Cardiac septum (tissue), 1 donor: ENCODE measurements around the gene OGFR. TPM values are rescaled to one million over a fixed set of nuclear protein-coding genes. Genes with fewer than 3 reads are reported as not detected.

ENCODE experiments used
- DNase-seq: peaks from one replicate; pipeline ENCODE4 v3.0.0-alpha.2; 2020; ENCODE audit warnings: low spot score
- intact Hi-C: fragments of 100-400 bp; cut with DNase I; formaldehyde crosslinking; loops from one replicate; pipeline ENCODE4 v1.14.0; 2022
- long read RNA-seq: library from polyadenylated mRNA; unstranded; transcript quantifications from one replicate; pipeline ENCODE4 v2.0.0, GENCODE V29; 2021
- total RNA-seq: library from RNA; stranded (reverse); fragmentation: NEBNext Ultra II Directional; extraction: Animal tissue kit (Norgen Biotek cat#: 25700); gene quantifications from one replicate; pipeline ENCODE4 v1.2.1, GENCODE V29; 2021
- donor health status: DM: no; HTN: no; CAD: no.

Gene OGFR, protein sequence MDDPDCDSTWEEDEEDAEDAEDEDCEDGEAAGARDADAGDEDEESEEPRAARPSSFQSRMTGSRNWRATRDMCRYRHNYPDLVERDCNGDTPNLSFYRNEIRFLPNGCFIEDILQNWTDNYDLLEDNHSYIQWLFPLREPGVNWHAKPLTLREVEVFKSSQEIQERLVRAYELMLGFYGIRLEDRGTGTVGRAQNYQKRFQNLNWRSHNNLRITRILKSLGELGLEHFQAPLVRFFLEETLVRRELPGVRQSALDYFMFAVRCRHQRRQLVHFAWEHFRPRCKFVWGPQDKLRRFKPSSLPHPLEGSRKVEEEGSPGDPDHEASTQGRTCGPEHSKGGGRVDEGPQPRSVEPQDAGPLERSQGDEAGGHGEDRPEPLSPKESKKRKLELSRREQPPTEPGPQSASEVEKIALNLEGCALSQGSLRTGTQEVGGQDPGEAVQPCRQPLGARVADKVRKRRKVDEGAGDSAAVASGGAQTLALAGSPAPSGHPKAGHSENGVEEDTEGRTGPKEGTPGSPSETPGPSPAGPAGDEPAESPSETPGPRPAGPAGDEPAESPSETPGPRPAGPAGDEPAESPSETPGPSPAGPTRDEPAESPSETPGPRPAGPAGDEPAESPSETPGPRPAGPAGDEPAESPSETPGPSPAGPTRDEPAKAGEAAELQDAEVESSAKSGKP
- total RNA-seq: 16.4 TPM
- long read RNA-seq, full-length matches to known transcripts: 36 of 58 reads
- long read RNA-seq, partial matches to known transcripts: 17 of 58 reads
- long read RNA-seq, other reads (novel, unspliced or antisense): 5 of 58 reads

DNA sequence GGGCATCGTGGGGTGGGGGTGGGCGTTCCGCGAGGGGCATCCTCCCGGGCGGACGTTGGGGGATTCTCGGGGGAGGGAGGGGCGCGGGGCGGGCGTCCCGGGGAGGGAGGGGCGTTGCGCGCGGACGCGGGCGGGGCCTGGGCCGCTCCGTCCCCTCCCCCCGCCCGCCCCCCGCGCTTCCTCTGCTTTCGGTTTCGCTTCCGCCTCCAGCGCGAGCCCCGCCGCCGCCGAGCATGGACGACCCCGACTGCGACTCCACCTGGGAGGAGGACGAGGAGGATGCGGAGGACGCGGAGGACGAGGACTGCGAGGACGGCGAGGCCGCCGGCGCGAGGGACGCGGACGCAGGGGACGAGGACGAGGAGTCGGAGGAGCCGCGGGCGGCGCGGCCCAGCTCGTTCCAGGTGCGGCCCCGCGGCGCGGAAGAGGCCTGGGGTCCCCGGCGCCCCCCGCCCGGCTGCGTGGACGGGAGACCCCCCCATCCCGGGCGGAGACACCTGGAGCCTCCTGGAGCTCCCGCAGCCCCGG lies at the start of gene OGFR:
OGFR (plus strand) TSS at position 209 of the 528 bp plus-strand sequence; CDS start at position 234, 25 bp downstream.
- intact Hi-C loops: loop anchor here (5.0 kb wide), 1 partner anchor 137 kb away; no protein-coding TSS in a partner anchor
- DNase-seq: no peak

DNA sequence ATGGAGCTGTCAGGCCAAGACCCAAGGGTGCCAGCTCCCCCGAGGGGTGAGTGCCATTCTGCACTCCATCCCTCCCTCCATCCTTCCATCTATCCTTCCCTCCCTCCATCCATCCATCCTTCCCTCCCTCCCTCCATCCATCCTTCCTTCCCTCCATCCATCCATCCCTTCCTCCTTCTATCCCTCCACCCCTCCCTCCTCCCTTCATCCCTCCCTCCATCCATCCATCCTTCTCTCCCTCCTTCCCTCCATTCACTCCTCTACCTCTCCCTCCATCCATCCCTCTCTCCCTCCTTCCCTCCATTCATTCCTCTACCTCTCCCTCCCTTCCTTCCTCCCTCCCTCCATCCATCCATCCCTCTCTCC lies 49.7 kb upstream of the OGFR start:
- no peak for DNase-seq
- intact Hi-C loops: no loop called here

DNA sequence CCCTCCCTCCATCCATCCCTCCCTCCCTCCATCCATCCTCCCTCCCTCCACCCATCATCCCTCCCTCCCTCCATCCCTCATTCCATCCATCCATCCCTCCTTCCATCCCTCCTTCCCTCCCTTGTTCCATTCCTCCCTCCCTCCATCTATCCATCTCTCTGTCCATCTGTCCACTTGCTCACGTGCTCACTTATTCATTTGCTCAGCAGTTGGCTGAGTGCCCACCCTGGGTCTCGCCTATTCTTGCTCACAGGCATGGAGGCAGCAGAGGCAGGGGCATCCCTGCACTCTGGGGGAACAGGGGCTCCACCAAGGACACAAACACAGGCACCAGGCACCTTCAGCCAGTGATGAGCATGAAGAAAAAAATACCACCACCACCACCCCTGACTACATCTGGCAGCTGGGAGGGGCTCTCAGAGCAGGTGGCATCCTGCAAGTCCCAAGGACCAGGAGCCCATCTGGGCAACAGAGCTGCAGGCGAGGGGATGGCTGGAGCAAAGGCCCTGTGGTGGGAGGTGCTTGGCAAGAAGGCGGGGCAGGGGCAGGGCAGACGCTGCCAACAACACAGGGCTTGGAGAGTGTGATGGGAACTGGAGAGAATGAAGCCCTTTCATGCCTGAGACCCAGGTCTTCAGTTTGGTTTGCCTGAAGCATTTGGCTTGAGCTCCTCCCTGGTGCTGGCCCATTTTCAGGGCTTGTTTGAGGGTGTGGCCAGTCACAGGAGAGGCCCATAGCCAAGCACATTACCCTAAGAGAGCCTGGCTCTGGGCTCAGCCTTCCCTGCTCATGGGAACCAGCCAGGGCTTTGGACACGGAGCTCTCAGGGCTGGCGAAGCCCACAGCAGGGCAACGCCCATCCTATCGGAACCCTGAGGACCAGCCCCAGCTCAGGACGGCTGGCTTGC lies 48.6 kb upstream of the OGFR start:
- intact Hi-C loops: no loop called here

DNA sequence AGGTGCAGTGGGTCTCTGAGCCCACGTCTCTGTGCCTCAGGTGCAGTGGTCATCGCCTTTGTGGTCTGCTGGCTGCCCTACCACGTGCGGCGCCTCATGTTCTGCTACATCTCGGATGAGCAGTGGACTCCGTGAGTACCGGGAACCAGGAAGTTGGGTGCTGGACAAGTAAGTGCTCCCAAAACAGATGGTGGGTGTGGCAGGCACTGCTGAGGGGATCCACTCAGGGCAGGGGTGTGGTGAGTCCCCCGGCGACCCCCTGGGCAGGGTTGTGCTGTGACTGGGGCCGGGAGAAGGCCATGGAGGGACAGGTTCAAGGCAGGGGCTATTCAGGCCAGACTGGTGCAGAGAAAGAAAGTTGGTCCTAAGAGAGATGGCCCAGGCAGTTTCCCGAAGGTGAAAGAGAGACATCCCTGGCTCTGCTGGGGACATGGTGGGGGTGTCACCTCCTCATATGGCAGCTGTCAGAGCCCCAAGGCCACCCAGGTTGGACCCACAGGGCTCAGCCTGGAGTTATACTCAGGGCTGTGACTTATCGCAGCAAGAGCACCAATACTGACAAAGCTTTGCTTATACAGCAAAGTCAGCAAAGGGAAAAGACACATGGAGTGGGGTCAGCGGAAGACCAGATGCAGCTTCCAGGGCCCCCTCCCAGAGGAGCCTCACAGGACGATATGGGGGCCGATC lies 46.3 kb upstream of the OGFR start:
- no peak for DNase-seq
- intact Hi-C loops: no loop called here

More for the DNA sequence above, 48.6 kb upstream of the OGFR start:
- DNase-seq: no peak

DNA sequence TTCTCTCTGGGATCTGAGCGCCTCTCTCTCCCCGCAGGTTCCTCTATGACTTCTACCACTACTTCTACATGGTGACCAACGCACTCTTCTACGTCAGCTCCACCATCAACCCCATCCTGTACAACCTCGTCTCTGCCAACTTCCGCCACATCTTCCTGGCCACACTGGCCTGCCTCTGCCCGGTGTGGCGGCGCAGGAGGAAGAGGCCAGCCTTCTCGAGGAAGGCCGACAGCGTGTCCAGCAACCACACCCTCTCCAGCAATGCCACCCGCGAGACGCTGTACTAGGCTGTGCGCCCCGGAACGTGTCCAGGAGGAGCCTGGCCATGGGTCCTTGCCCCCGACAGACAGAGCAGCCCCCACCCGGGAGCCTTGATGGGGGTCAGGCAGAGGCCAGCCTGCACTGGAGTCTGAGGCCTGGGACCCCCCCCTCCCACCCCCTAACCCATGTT lies 44.6 kb upstream of the OGFR start:
- no peak for DNase-seq

DNA sequence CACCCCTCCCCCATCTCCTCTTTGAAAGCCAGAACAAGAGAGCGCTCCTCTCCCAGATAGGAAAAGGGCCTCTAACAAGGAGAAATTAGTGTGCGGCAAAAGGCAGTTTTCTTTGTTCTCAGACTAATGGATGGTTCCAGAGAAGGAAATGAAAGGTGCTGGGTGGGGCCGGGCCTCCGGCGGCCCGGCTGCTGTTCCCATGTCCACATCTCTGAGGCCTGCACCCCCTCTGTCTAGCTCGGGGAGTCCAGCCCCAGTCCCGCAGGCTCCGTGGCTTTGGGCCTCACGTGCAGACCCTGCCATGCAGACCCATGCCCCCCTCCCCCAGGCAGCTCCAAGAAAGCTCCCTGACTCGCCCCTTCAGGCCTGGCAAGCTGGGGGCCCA lies 44.2 kb upstream of the OGFR start:
- DNase-seq: no peak
- intact Hi-C loops: no loop called here

More for the DNA sequence above, 44.6 kb upstream of the OGFR start:
- intact Hi-C loops: loop anchor here (1.0 kb wide), 1 partner anchor 21 kb away; no protein-coding TSS in a partner anchor

DNA sequence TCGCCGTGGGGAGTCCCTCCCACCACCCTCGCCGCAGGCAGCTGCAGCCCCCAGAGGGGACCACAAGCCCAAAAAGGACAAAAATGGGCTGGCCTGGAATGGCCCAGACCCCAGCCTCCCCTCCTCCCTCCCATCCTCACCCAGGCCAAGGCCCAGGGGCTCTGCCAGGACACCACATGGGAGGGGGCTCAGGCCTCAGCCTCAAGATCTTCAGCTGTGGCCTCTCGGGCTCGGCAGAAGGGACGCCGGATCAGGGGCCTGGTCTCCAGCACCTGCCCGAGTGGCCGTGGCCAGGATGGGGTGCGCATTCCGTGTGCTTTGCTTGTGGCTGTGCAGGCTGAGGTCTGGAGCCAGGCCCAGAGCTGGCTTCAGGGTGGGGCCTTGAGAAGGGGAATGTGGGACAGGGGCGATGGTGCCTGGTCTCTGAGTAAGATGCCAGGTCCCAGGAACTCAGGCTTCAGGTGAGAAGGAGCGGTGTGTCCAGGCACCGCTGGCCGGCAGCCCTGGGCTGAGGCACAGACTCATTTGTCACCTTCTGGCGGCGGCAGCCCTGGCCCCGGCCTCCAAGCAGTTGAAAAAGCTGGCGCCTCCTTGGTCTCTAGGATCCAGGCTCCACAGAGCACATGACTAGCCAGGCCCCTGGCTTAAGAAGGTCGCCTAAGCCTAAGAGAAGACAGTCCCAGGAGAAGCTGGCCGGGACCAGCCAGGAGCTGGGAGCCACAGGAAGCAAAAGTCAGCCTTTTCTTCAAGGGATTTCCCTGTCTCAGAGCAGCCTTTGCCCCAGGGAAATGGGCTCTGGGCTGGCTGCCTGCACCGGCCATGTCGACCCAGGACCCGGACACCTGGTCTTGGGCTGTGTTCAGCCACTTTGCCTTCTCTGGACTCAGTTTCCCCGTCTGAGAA lies 43.5 kb upstream of the OGFR start:
- no peak for DNase-seq
- intact Hi-C loops: no loop called here

DNA sequence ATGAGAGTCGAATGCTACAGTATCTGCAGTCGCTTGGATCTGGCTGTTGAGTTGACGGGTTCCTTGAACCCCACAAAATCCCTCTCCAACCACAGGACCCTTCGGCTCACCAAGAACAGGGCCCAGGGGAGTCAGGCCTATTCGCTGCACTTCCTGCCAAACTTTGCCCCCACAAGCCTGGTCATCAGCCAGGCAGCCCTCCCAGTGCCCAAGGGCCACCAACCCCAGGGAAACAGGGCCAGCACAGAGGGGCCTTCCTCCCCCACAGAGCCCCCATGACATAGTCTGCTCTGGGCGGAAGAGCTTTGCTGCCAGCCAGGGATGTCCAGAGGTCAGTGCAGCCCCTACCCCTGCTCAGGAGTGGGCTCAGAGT lies 42.9 kb upstream of the OGFR start:
- DNase-seq: no peak
- intact Hi-C loops: no loop called here

DNA sequence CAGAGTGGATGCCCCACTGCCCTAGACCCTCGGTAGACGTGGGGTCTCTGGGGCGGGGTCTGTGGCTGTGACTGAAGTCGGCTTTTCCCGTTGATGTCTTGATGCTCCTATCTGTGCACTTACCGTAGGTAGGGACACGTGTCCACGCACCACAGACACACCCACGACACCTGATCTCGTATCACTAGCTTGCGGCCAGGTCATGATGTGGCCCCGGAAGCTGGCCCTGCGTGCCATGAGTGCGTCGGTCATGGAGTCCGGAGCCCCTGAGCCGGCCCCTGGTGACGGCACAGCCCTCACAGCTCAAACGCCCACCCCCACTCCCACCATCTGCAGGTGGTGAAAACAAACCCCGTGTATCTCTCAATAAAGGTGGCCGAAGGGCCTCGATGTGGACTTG lies 42.3 kb upstream of the OGFR start:
- no peak for DNase-seq
- intact Hi-C loops: no loop called here

DNA sequence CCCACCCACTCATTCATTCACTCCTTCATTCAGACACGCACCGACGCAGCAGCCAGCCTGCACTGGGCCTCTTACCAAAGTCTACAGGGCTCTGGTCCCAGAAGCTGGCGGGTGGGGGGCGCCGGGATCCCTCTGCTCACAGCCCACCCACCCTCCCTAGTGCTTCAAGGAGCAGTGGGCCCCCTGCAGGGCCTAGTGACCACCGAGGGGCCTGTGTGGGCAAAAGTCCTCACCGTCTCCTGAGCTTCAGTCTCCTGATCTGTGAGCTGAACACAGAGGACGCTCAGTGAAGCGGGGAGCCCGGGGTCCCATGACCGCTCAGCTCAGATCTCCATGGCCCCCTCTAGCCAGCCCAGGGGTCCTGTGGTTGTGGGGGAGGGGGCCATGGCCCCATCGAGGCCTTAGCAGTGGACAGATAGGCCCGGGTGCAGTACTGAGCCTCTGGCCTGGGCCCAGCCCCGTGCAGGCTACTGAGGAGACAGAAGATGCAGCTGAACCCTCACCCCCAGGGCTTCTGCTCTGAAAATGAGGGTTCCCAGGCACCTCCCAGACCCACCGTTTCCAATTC lies 41.8 kb upstream of the OGFR start:
- DNase-seq: no peak
- intact Hi-C loops: no loop called here

DNA sequence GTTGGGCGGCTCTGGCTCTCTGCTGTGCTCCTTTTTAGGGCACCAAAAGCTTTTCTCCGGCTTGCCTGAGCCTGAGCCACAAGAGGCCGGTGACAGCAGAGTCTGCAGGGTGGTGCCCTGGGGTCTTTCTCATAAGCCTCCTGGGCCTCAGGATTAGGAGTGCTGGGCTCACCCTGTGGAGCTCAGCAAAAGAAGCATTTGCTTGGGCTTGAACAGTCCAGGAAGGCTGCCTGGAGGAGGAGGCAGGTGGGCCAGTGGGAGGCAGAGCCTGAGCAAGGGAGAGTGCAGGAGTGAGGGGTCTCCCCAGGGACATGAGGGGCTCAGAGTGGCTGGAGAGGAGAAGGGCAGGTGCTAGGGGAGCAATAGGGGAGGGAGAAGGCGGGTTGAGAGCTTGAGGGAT lies 41.2 kb upstream of the OGFR start:
- no peak for DNase-seq
- intact Hi-C loops: no loop called here

DNA sequence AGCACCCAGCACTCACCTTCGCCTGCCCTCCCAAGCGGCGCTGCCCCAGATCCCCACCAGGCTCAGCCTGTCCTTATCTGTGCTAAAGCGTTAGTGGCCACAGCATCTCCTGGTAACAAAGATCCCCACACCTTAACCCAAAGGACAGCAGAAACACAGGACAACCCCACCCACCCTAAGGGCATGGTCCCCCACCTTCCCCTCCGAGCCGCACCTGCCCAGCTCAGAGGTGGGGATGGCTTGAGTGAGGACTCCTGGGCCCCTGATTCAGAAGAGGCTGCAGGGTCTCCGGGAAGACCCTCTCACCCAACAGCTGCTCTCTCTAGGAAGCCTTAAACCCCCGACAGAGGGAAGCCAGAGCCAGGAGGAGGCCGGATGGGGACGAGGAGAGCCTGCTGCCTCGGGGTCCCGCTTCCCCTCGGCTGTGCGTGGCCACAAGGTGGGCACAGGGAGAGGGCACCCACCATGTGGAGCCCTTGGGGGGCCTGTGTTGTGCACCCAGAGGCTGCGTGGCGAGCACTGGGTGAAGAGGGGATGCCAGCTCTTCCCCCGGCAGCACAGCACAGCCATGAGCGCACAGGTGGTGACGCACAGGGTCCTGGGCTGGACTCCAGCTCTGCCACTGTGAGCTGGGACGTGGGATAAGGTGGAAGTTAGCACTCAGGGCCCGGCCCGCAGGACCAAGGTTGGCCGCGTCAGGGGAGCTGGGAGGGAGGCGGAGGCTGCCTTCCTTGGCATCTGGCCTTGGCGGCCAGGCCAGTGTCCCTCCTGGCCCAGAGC lies 40.3 kb upstream of the OGFR start:
- no peak for DNase-seq
- intact Hi-C loops: no loop called here

DNA sequence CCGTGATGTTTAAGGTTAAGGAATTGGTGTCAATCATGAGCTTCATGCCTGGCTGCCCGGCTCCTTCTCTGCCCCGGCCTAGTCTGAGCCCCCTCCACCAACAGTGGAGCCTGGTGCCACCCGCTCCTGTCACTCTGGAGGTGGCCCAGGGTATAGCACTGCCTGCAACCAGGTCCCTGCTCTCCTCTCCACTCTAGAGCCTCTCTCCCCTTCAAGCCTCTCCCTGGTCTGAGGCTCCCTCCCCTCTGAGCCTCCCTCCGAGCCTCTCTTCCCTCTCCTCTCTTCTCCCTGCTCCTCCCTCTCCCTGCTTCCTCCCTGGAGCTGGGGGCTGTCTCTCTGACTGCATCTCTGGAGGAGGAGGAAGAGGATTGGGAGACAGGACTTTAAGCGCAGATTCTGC lies 39.6 kb upstream of the OGFR start:
- intact Hi-C loops: no loop called here
- DNase-seq: no peak

DNA sequence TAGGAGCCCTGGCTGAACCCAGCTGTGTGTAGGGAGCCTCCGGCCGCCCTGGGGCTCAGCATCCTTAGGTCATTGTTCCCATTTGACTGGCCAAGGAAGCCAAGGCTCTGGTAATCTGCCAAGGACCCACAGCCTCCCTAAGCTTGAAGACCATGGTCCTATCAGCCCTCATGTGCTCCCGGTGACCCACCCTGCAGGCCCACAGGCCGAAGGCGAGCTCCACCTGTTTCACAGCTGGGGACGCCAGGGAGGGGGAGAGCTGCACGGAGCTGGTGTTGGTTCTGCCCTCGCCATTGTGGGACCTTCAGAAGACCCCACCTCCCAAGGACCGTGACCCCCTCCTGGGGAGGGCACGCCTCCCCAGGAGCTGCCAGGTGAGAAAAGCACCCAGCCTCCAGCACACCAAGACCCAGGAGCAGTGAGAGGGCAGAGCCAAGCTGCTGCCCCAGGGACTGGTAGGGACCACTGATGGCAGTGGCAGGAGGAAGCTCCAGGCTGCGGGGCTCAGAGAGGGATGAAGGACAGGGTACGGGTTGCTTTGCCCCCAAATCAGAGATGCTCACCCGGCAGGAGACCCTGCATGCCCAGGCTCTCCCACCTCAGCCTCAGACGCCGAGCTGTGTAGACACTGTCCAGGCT lies 39.1 kb upstream of the OGFR start:
- intact Hi-C loops: no loop called here
- no peak for DNase-seq

DNA sequence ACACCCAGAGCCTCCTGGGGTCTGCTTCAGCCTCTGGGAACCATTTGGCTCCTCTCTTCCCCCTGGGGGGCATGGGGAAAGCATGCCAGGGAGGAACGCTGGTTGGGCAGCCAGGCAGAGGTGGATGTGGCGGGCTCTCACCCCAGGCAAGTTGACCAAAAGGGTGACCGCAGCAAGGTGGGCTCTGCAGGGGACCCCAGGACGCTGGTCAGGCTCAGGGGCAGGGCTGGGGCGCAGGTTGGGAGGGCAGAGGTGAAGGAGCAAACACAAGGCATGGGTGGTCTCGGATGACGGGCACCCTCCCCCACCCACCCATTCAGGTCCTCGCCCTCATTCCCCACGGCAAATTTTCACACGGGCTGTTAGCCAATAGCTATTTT lies 38.6 kb upstream of the OGFR start:
- no peak for DNase-seq

DNA sequence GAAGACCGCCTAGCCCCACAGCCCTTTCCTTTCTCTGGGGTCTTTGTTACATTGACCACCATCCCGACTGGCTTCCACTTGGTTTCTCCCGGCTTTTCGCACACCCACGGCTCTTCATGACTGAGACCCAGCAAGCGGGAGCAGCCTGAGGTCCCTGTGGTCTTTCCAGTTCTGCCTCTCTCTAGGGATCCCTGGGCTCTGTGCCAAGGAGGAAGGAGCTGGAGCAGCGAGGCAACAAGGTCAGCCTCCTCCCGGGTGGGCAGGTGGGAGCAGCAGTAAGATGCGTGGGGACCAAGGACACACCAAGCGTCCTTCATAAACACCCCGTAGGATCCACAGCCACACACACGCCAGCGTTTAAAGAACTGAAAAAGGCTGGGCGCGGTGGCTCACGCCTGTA lies 37.9 kb upstream of the OGFR start:
- intact Hi-C loops: no loop called here
- no peak for DNase-seq

More for the DNA sequence above, 38.6 kb upstream of the OGFR start:
- intact Hi-C loops: no loop called here

DNA sequence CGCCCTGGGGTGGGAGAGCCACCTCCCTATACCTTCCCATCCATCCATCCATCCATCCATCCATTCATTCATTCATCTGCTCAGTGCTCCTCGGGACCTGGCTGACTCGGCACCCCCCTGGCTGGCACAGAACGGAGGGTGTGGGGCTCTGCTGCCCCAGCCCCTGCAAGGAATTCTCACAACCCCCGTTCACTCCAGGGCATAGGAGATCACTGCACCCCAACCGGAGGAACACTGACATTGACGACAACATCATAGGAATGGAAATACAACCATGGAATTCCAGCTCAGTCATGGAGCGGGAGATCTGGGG lies 36.4 kb upstream of the OGFR start:
- DNase-seq: no peak
- intact Hi-C loops: no loop called here
